Activated CD8-positive, alpha-beta T cell treated with anti-CD3 and anti-CD28 coated beads for 36 hours (primary cell): ENCODE data around the gene CSF1. TPM values are rescaled to one million over a fixed set of nuclear protein-coding genes. Genes with fewer than 3 reads are reported as not detected.
"Not testable (repeated sequence)": the region's sequence is repeated elsewhere in the genome, so short reads cannot be mapped to it uniquely, and the experiment has no call there.

Source experiments
- ATAC-seq: fragments of 200-7000 bp; cut with Tn5 transposase; one replicate; pipeline ENCODE4 v1.10.0; 2021; ENCODE audit warnings: mild to moderate bottlenecking, moderate library complexity
- CTCF ChIA-PET: fragments of 350-600 bp; sonication (Branson Sonifier 250); formaldehyde crosslinking; loops from one replicate; lab custom pipeline; 2021; ENCODE audit warnings: antibody characterized with exemption; lab: Charles Lee
- POLR2A ChIA-PET: fragments of 350-600 bp; sonication (Branson Sonifier 250); formaldehyde crosslinking; loops from one replicate; lab custom pipeline; 2021; ENCODE audit warnings: antibody characterized with exemption; lab: Charles Lee
- DNase-seq: peaks from one replicate; pipeline ENCODE4 v3.0.0-alpha.2; 2020
- H3K27ac Mint-ChIP-seq: one replicate; pipeline ENCODE4 v1.8.0; 2021; ENCODE audit warnings: mild to moderate bottlenecking, mixed read lengths
- H3K27me3 Mint-ChIP-seq: one replicate; pipeline ENCODE4 v1.8.0; 2021; ENCODE audit warnings: mixed read lengths
- H3K36me3 Mint-ChIP-seq: one replicate; pipeline ENCODE4 v1.8.0; 2021; ENCODE audit warnings: low read depth, mixed read lengths
- H3K4me1 Mint-ChIP-seq: one replicate; pipeline ENCODE4 v1.8.0; 2021; ENCODE audit warnings: low read depth, mixed read lengths
- H3K4me3 Mint-ChIP-seq: one replicate; pipeline ENCODE4 v1.8.0; 2021; ENCODE audit warnings: mild to moderate bottlenecking, moderate library complexity, mixed read lengths
- H3K9me3 Mint-ChIP-seq: one replicate; pipeline ENCODE4 v1.8.0; 2021; ENCODE audit warnings: mixed read lengths
- intact Hi-C: fragments of 100-400 bp; cut with micrococcal nuclease; formaldehyde crosslinking; loops from one replicate; pipeline ENCODE4 v1.10.0; 2022
- total RNA-seq, 2 experiments: library from RNA; stranded (reverse); gene quantifications; one replicate each; pipeline ENCODE4 v1.2.3, GENCODE V29; 2021
- TF ChIP-seq, protein P1 (sequence below): fragments of 200-600 bp; IDR thresholded peaks from one replicate; pipeline ENCODE4 v1.8.0; 2022; ENCODE audit warnings: antibody characterized with exemption, mild to moderate bottlenecking

CSF1 gene
- total RNA-seq, 2 experiments from 2014 or later, result 28.3 to 33.3 TPM

DNA sequence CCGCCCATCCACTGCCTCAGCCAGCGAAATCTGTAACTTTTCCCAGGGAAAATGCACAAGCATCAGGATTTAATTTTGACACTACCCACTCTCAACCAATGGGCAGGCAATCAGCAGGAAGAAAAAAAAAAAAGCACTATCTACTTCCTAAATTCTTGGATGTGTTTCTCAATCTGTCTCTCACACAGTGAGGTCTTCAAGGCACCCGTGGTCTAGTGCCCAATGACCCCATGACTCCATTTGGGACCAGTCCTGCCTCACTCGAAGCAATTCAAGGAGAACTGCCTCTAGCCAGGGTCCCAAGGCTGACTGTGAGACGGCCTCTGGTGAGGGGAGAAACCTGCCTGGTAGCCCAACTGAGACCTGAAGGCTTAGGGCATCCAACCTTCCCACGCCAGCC is 35.9 kb downstream of the CSF1 start:
- Mint-ChIP-seq H3K4me3 (no peak overlapping the region), H3K27ac (no peak overlapping the region), H3K9me3 (no peaks in the 10 kb centered on the region), H3K4me1 (peaks cover 10% of the 10 kb centered on the region), H3K36me3 (no peaks in the 10 kb centered on the region), H3K27me3 (no peaks in the 10 kb centered on the region)
- intact Hi-C loops, result no loop called here
- TF ChIP-seq, protein P1, sequence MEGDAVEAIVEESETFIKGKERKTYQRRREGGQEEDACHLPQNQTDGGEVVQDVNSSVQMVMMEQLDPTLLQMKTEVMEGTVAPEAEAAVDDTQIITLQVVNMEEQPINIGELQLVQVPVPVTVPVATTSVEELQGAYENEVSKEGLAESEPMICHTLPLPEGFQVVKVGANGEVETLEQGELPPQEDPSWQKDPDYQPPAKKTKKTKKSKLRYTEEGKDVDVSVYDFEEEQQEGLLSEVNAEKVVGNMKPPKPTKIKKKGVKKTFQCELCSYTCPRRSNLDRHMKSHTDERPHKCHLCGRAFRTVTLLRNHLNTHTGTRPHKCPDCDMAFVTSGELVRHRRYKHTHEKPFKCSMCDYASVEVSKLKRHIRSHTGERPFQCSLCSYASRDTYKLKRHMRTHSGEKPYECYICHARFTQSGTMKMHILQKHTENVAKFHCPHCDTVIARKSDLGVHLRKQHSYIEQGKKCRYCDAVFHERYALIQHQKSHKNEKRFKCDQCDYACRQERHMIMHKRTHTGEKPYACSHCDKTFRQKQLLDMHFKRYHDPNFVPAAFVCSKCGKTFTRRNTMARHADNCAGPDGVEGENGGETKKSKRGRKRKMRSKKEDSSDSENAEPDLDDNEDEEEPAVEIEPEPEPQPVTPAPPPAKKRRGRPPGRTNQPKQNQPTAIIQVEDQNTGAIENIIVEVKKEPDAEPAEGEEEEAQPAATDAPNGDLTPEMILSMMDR, result no peak
- DNase-seq (no peak), ATAC-seq (no peak)
- CTCF ChIA-PET, result interaction anchor here (5.5 kb wide), 1 partner anchor 38 kb away, joined by 24 read pairs; the partner anchor contains the start of gene AHCYL1
- POLR2A ChIA-PET, result no interaction called here

DNA sequence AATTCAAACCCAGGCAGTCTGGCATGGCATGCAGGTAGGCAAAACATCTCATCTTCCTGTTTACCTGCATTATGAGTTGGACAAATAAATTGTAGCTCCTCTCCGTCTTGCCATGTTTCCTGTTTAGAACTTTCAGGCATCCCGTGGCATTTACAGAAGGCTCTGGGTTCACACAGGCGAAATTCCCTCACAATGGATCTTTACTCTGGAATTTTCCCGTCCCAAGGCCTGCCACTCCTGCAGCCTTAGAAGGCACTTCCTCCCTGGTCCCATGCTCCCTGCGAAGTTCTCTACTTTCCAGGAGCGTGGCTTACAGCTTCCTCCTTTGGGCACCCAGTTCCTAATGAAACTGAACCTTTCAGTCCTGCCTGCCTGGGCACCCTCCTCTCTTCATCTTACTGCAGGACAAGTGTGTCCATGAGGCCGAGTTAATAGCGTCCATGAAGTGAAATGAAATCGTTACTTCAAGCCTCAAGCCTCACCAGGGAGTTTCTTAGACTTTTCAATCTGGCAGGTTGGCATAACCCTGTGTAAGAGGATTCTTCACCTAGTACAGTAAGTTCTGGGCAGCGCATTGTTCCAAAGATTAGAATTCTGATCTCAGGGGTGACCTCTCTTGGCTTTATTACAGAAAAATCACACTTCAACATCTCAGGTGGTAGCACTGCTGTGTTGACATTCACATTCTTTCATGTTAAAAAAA is 37.1 kb downstream of the CSF1 start:
- intact Hi-C loops, result no loop called here
- ChIA-PET CTCF (interaction anchor here (0.7 to 5.5 kb wide), 2 partner anchors 36 to 82 kb away, joined by 3 to 24 read pairs; partner anchors contain the start of gene AHCYL1), POLR2A (interaction anchor here (0.6 kb wide), 1 partner anchor 23 kb away, joined by 3 read pairs; no protein-coding TSS in a partner anchor)
- DNase-seq (no peak), ATAC-seq (no peak)
- Mint-ChIP-seq H3K36me3 (no peaks in the 10 kb centered on the region), H3K27me3 (no peaks in the 10 kb centered on the region), H3K4me3 (no peak overlapping the region), H3K27ac (no peak overlapping the region), H3K9me3 (no peaks in the 10 kb centered on the region), H3K4me1 (peaks cover 10% of the 10 kb centered on the region)
- TF ChIP-seq, protein P1, result no peak

DNA sequence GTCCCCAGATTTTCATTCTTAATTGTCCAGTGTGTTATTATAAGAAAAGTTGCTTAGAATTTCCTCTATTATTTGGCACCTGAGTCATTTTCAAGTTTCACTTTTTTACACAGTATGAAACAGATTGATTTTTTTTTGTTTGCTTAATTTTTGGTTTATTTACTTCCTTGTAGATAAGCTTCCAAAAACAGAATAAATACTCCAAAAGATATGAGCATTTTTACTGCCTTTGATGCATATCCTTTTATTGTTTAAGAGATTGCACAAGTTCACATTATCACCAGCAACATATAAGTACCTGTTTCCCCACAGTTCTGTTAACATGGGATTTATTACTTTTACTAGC is 37.6 kb downstream of the CSF1 start:
- Mint-ChIP-seq H3K27me3 (no peaks in the 10 kb centered on the region), H3K27ac (no peak overlapping the region), H3K36me3 (no peaks in the 10 kb centered on the region), H3K4me1 (peaks cover 10% of the 10 kb centered on the region), H3K4me3 (no peak overlapping the region), H3K9me3 (no peaks in the 10 kb centered on the region)
- intact Hi-C loops, result no loop called here
- CTCF ChIA-PET, result interaction anchor here (5.5 kb wide), 1 partner anchor 36 kb away, joined by 24 read pairs; the partner anchor contains the start of gene AHCYL1
- TF ChIP-seq, protein P1, result no peak
- POLR2A ChIA-PET, result interaction anchor here (0.6 to 0.8 kb wide), 2 partner anchors 45 to 91 kb away, joined by 3 read pairs; no protein-coding TSS in a partner anchor
- DNase-seq (no peak), ATAC-seq (no peak)

DNA sequence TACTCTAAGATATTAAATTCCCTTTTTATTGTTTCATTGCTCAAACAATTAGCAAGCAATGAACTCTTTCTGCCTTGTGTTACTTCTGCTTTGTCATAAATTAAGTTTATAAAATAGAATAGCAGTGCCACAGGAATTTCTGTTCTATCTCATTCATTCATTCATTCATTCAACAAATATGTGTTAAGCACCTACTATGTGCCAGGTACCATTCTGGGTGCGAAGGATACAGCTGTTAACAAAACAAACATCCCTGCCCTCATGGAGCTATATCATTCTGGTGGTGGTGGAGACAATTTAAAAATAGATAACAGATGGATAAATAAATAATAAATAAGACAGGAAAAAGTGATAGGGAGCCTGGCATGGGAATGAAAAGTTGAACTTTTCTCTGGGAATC is 39.4 kb downstream of the CSF1 start:
- H3K4me1 Mint-ChIP-seq, result peaks cover 5% of the 10 kb centered on the region
- DNase-seq (no peak), ATAC-seq (no peak)
- no peaks in the 10 kb centered on the region for H3K9me3 Mint-ChIP-seq
- no peak overlapping the region for H3K4me3 Mint-ChIP-seq
- ChIA-PET CTCF (interaction anchor here (5.5 kb wide), 1 partner anchor 34 kb away, joined by 24 read pairs; the partner anchor contains the start of gene AHCYL1), POLR2A (interaction anchor here (1.0 kb wide), 1 partner anchor 10 kb away, joined by 4 read pairs; no protein-coding TSS in a partner anchor)
- H3K36me3 Mint-ChIP-seq, result no peaks in the 10 kb centered on the region
- H3K27me3 Mint-ChIP-seq, result no peaks in the 10 kb centered on the region
- intact Hi-C loops, result no loop called here
- H3K27ac Mint-ChIP-seq, result no peak overlapping the region
- TF ChIP-seq, protein P1, result no peak

DNA sequence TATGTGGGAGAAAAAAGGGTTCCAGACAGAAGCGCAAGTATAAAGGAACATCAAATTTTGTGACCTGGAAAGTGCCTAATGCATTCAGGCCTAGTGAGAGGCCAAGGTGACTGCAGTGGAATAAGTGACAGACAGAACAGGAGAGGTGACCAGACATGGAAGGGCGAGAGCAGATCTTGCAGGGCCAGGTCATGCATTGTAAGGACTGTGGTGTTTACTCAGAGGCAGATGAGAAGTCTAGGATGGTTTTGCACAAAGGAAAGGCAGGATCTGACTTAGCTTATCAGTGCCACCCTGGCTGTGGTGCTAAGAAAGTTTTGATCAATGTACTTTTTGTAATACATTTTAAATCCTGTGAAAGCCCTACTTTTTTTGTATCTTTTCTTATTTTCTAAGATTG is 39.9 kb downstream of the CSF1 start:
- ATAC-seq (no peak), DNase-seq (no peak)
- Mint-ChIP-seq H3K9me3 (no peaks in the 10 kb centered on the region), H3K4me1 (peaks cover 5% of the 10 kb centered on the region), H3K27me3 (no peaks in the 10 kb centered on the region), H3K36me3 (no peaks in the 10 kb centered on the region), H3K4me3 (no peak overlapping the region), H3K27ac (no peak overlapping the region)
- POLR2A ChIA-PET, result interaction anchor here (1.0 kb wide), 1 partner anchor 9 kb away, joined by 4 read pairs; no protein-coding TSS in a partner anchor
- TF ChIP-seq, protein P1, result no peak
- intact Hi-C loops, result no loop called here
- CTCF ChIA-PET, result interaction anchor here (5.5 kb wide), 1 partner anchor 34 kb away, joined by 24 read pairs; the partner anchor contains the start of gene AHCYL1

DNA sequence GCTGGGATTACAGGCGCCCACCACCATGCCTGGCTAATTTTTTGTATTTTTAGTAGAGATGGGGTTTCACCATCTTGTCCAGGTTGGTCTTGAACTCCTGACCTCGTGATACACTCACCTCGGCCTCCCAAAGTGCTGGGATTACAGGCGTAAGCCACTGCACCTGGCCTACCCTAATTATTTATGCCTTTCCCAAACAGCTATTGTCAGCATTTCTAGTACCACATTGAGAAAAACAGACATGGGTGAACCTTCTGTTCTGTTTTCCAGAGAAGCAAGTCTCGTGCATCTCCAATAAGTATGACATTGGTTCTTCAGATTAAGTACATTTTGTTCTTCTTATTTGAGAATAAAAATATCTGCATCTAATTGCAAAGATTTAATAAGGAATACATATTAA is 40.9 kb downstream of the CSF1 start:
- DNase-seq, H3K9me3 Mint-ChIP-seq, H3K27me3 Mint-ChIP-seq, H3K4me1 Mint-ChIP-seq, H3K36me3 Mint-ChIP-seq, H3K27ac Mint-ChIP-seq, ATAC-seq, intact Hi-C loops, POLR2A ChIA-PET, H3K4me3 Mint-ChIP-seq: not testable (repeated sequence)
- CTCF ChIA-PET, result interaction anchor here (1.0 to 5.5 kb wide), 3 partner anchors 26 to 175 kb away, joined by 3 to 24 read pairs (median 5); partner anchors contain the start of gene AHCYL1
